D721Med (cell line): ENCODE data around the gene UPK3A.
A peak's percentile ranks its signal among the peaks of the same experiment; 100 is the strongest.

ENCODE experiments used
- DNase-seq: peaks from one replicate; pipeline ENCODE4 v3.0.0; 2011; ENCODE audit warnings: low spot score; ENCODE audit not compliant: insufficient read length
- FAIRE-seq: peaks from 2 replicates; lab custom pipeline; 2011; peaks lifted over from hg19 to GRCh38; lab: Jason Lieb, UNC
- CTCF ChIP-seq: IDR thresholded peaks from 2 replicates; pipeline ENCODE4 v1.5.1; 2012; ENCODE audit warnings: mild to moderate bottlenecking, control low read depth; ENCODE audit not compliant: insufficient read depth; ENCODE audit errors: missing control alignments

Gene UPK3A

DNA sequence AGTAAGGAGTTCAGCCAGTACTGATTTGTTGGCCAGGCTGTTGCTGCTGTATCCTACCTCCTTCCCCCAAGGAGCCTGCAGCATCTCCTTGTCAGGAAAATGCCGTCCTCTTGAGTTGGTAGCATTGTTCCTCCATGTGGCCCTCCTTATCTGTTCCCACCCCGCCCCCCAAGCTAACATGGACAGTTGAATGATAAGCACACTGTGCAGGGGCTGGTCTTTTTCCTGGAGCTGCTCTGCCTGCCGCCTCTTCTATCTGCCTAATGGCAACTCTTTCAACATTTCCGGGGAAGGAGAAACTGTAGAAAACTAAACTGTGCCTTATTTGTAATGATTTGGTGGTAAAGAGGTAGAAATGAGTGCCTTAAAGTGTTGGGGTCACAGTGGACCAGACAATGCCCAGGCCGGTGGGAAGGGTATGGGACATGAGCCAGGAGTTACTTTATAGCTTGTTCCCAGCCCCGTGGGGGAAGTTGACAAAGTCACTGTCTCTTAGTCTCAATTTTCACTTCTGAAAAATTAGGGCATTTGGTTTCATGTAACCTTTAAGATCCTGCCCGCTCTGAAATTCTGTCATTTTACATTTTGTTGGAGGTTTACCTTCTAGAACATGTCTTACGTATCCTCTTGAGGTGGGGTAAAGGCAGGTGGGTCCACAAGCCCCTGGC, 29.4 kb downstream of the UPK3A start:
- no peak for TF ChIP-seq CTCF
- no peak for DNase-seq

GRCh38 chr22:45314786-45315185, 30.0 kb downstream of the UPK3A start:
- FAIRE-seq (no peak), DNase-seq (no peak)
- TF ChIP-seq CTCF: no peak

More for the DNA sequence above, 29.4 kb downstream of the UPK3A start:
- FAIRE-seq: no peak

- TF ChIP-seq CTCF: no peak
- DNase-seq: no peak
- no peak for FAIRE-seq
These were observed 32.2 kb downstream of the UPK3A start for GRCh38 chr22:45316796-45317526.

DNA sequence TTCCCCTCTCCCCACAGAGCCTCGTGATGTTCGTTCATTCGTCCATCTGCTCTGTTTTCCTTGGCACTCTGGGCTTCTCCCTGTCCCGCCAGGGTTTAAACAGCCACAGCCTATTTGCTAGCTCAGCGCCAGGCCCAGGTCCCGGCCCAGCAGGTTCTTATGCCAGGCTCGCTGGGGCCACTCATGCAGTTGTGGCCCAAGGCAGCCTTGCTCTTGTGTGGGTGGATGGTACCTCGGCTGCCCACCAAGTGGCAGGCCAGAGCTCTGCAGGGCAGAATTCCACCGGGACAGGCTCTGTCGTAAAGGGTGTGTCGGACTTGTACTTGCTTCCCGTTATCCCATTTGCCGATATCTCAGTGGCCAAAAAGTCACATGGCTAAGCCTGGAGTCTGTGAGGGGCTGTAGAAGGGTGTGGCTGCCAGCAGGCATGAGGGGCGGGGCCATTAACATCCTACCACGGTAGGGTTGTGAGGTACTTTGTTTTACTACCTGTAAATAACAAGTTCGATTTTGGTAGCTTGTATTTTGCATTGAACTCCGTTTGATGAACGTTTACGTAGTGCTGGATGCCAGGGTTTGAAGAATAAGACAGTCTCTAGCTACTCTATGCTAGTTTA, 32.9 kb downstream of the UPK3A start:
- DNase-seq: no peak
- peak; percentile 27 for TF ChIP-seq CTCF

DNA sequence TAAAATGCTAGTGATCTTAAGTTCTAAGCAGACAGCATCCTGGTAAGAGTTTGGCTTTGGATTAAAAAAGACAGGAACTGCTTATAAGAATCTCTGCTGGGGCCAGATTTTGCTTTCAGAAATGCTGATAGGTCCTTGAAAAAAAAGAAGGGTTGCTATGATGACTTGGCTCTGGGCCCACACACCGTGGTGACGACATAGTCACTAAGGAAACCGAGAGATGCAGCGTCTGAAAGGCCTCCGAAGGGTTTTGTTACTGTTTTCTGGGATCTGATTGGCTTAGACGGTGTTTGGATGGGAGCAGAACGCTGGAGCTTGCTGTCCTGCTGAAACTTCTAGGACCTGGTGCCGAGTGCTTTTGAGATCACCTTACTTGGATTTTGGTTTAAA, 33.4 kb downstream of the UPK3A start:
- DNase-seq (no peak), FAIRE-seq (no peak)
- TF ChIP-seq CTCF: no peak

More for the DNA sequence above, 32.9 kb downstream of the UPK3A start:
- no peak for FAIRE-seq

DNA sequence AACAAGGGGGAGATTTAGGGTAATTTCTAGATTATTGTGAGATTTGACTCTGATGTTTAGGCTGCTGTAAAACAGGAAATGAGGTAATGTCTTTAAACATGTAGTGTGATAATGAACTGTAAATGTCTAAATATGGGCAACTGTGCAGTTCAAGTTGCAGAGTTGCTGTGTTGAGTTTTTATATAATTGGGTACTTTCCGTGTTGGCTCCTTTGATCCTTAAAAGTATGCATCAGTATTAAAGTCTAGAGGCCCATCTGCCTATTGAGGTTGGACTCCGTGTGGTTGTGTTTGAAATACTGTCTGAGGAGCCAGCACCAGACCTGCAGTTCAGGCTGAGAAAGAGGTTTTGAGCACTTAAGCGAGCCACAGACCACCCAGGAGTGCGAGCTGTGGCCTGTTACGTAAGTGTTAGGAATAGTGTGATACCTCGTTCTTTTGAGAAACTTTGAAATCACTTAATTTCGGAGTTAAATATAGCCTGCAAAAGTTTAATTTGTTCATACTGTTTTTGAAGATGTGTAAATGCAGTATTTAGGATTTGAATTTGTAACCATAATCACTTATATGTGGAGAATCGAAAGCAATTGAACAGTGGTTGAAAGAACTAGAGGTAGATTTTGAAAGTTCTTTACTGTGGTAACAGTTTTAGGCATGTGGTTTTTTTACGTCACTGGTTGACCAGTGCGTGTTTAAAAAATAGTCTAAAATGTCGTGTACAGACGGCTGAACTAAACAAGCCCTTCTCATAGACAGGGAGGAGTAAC, 34.0 kb downstream of the UPK3A start:
- no peak for DNase-seq
- no peak for FAIRE-seq
- no peak for TF ChIP-seq CTCF
